Measurements from ENCODE around the gene PKNOX2. TPM values are rescaled to one million over a fixed set of nuclear protein-coding genes. Genes with fewer than 3 reads are reported as not detected.
A peak's percentile ranks its signal among the peaks of the same experiment; 100 is the strongest.

PKNOX2 gene
- total and polyA plus RNA-seq, 4 donors, result 3.1 to 10.6 (median 7.9) TPM

DNA sequence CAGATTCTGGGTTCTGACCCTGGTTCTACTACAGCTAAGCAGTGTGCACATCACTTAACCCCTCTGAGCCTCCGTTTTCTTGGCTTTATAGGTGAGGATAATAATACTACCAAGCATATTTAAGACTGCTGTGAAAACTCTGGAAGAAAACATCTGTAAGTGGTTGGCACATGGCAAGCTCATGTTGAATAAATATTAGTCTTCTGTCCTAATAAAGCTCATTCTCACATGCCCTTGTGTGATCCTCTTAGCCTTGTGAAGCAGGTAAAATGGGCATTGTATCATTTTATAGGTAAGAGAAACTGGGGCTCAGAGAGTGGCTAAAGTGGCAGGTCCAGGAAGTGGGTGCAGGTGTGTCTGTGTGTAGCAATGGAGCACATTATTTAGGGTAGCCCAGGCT lies 8.5 kb downstream of the PKNOX2 start:
- Histone ChIP-seq H3K9me3 (ENCODE audit: control insufficient read depth in 4 of 4, insufficient read depth in 3 of 4, low read length in 3 of 4) (peaks cover 0 to 3% (median 0%) of the 10 kb centered on the region in 4 donors), H3K4me1 (ENCODE audit: control insufficient read depth in 5 of 5, insufficient read depth in 5 of 5, low read length in 5 of 5) (peaks cover 0 to 50% (median 30%) of the 10 kb centered on the region in 5 donors), H3K27ac (ENCODE audit: low read depth in 1 of 2, low read length in 1 of 2) (no peak overlapping the region), H3K4me3 (no peak overlapping the region), H3K27me3 (ENCODE audit: control insufficient read depth in 3 of 3, insufficient read depth in 3 of 3, low read length in 2 of 3) (no peaks in the 10 kb centered on the region), H3K36me3 (ENCODE audit: control insufficient read depth in 4 of 4, insufficient read depth in 4 of 4, low read length in 4 of 4) (no peaks in the 10 kb centered on the region), H3K9ac (ENCODE audit: insufficient read depth in 1 of 2, low read length in 2 of 2) (no peak overlapping the region)
- WGBS, 2 donors, result 73 to 81% methylated on average over 1 of the region's 1 CpG
- no peak for DNase-seq
- no peak for TF ChIP-seq CTCF (IDR thresholded peaks at IDR 0.05; ENCODE audit: control extremely low read depth, extremely low read depth)
- no peak for ATAC-seq (ENCODE audit: insufficient read depth, low FRiP score)

DNA sequence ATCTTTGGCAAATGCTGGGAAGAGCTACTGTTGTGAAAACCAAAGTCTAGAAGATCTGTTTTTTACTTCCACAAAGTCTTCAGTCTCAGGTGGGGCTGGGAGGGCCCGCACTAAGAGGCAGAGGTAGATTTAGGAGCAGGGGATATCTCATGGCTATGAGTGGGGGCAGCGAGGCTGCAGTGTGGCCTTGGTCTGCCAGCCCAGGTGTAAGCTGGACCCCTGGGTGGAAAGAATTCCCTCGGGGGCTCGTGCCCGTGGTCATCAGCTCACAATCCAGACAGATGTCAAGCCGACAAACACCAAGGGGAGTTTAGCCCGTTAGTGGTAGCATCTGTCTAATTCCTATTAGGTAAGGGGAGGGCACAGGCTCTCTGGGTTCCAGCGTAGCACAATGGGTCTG lies 9.0 kb downstream of the PKNOX2 start:
- H3K9ac ChIP-seq (ENCODE audit: insufficient read depth in 1 of 2, low read length in 2 of 2), result no peak overlapping the region
- no peaks in the 10 kb centered on the region for H3K27me3 ChIP-seq (ENCODE audit: control insufficient read depth in 3 of 3, insufficient read depth in 3 of 3, low read length in 2 of 3)
- TF ChIP-seq CTCF (IDR thresholded peaks at IDR 0.05; ENCODE audit: control extremely low read depth, extremely low read depth), result no peak
- ATAC-seq (ENCODE audit: insufficient read depth, low FRiP score) (no peak), DNase-seq (peak in 1 of 3 donors; percentile 7)
- no peak overlapping the region for H3K27ac ChIP-seq (ENCODE audit: low read depth in 1 of 2, low read length in 1 of 2)
- WGBS, 2 donors, result 72 to 84% methylated on average over 8 of the region's 8 CpGs
- H3K9me3 ChIP-seq (ENCODE audit: control insufficient read depth in 4 of 4, insufficient read depth in 3 of 4, low read length in 3 of 4), result peaks cover 0 to 3% (median 0%) of the 10 kb centered on the region in 4 donors
- peaks cover 0 to 45% (median 25%) of the 10 kb centered on the region in 5 donors for H3K4me1 ChIP-seq (ENCODE audit: control insufficient read depth in 5 of 5, insufficient read depth in 5 of 5, low read length in 5 of 5)
- H3K36me3 ChIP-seq (ENCODE audit: control insufficient read depth in 4 of 4, insufficient read depth in 4 of 4, low read length in 4 of 4), result no peaks in the 10 kb centered on the region
- no peak overlapping the region for H3K4me3 ChIP-seq

GRCh38 chr11:125174057-125174456 lies 9.5 kb downstream of the PKNOX2 start:
- no peak for TF ChIP-seq CTCF (IDR thresholded peaks at IDR 0.05; ENCODE audit: control extremely low read depth, extremely low read depth)
- 79 to 92% methylated on average over 4 of the region's 4 CpGs for WGBS, 2 donors

GRCh38 chr11:125174686-125175085 lies 10.1 kb downstream of the PKNOX2 start:
- ATAC-seq (ENCODE audit: insufficient read depth, low FRiP score) (no peak), DNase-seq (peak in 1 of 3 donors; percentile 16)
- no peak overlapping the region for H3K9ac ChIP-seq (ENCODE audit: insufficient read depth in 1 of 2, low read length in 2 of 2)
- 76 to 77% methylated on average over 8 of the region's 8 CpGs for WGBS, 2 donors
- H3K36me3 ChIP-seq (ENCODE audit: control insufficient read depth in 4 of 4, insufficient read depth in 4 of 4, low read length in 4 of 4), result no peaks in the 10 kb centered on the region
- H3K4me3 ChIP-seq, result no peak overlapping the region
- no peak for TF ChIP-seq CTCF (IDR thresholded peaks at IDR 0.05; ENCODE audit: control extremely low read depth, extremely low read depth)
- peaks cover 0 to 3% (median 0%) of the 10 kb centered on the region in 4 donors for H3K9me3 ChIP-seq (ENCODE audit: control insufficient read depth in 4 of 4, insufficient read depth in 3 of 4, low read length in 3 of 4)
- no peak overlapping the region for H3K27ac ChIP-seq (ENCODE audit: low read depth in 1 of 2, low read length in 1 of 2)
- H3K27me3 ChIP-seq (ENCODE audit: control insufficient read depth in 3 of 3, insufficient read depth in 3 of 3, low read length in 2 of 3), result no peaks in the 10 kb centered on the region
- peaks cover 0 to 39% (median 15%) of the 10 kb centered on the region in 5 donors for H3K4me1 ChIP-seq (ENCODE audit: control insufficient read depth in 5 of 5, insufficient read depth in 5 of 5, low read length in 5 of 5)

More at GRCh38 chr11:125174057-125174456, 9.5 kb downstream of the PKNOX2 start:
- no peaks in the 10 kb centered on the region for H3K27me3 ChIP-seq (ENCODE audit: control insufficient read depth in 3 of 3, insufficient read depth in 3 of 3, low read length in 2 of 3)
- peaks cover 0 to 3% (median 0%) of the 10 kb centered on the region in 4 donors for H3K9me3 ChIP-seq (ENCODE audit: control insufficient read depth in 4 of 4, insufficient read depth in 3 of 4, low read length in 3 of 4)
- ATAC-seq (ENCODE audit: insufficient read depth, low FRiP score) (no peak), DNase-seq (peak in 1 of 3 donors; percentile 4)
- H3K4me1 ChIP-seq (ENCODE audit: control insufficient read depth in 5 of 5, insufficient read depth in 5 of 5, low read length in 5 of 5), result peaks cover 0 to 40% (median 21%) of the 10 kb centered on the region in 5 donors
- no peaks in the 10 kb centered on the region for H3K36me3 ChIP-seq (ENCODE audit: control insufficient read depth in 4 of 4, insufficient read depth in 4 of 4, low read length in 4 of 4)
- H3K4me3 ChIP-seq, result no peak overlapping the region
- H3K27ac ChIP-seq (ENCODE audit: low read depth in 1 of 2, low read length in 1 of 2), result no peak overlapping the region
- H3K9ac ChIP-seq (ENCODE audit: insufficient read depth in 1 of 2, low read length in 2 of 2), result no peak overlapping the region

Data from lung (tissue), 12 donors.